NCI-H1048 (cell line): Measurements from ENCODE around the gene TSC2.

Experiments
- DNase-seq: peaks from one replicate; lab custom pipeline; 2025; lab: John Stamatoyannopoulos, UW

Gene TSC2

GRCh38 chr16:2043667-2044451 is 3.9 kb upstream of the TSC2 start:
- no peak for DNase-seq

DNA sequence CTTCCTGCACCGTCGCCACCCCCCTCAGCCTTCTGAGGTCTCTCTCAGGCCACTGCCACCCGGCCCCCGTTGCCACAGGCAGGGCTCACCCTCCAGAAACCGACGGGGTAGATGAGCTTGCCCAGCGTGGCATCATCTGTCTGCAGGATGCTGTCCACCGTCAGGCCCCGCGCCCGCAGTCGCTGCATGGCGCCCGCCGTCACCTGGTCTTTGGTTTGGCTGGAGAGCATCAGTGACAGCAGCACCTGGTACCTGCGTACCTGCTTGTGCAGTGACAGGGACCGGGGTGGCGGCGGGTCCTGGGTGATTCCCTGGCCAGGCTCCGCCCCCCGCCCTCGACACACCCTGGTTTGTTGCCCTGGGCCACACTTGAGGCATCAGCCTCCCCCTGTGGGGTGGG is 3.2 kb upstream of the TSC2 start:
- DNase-seq, result no peak

DNA sequence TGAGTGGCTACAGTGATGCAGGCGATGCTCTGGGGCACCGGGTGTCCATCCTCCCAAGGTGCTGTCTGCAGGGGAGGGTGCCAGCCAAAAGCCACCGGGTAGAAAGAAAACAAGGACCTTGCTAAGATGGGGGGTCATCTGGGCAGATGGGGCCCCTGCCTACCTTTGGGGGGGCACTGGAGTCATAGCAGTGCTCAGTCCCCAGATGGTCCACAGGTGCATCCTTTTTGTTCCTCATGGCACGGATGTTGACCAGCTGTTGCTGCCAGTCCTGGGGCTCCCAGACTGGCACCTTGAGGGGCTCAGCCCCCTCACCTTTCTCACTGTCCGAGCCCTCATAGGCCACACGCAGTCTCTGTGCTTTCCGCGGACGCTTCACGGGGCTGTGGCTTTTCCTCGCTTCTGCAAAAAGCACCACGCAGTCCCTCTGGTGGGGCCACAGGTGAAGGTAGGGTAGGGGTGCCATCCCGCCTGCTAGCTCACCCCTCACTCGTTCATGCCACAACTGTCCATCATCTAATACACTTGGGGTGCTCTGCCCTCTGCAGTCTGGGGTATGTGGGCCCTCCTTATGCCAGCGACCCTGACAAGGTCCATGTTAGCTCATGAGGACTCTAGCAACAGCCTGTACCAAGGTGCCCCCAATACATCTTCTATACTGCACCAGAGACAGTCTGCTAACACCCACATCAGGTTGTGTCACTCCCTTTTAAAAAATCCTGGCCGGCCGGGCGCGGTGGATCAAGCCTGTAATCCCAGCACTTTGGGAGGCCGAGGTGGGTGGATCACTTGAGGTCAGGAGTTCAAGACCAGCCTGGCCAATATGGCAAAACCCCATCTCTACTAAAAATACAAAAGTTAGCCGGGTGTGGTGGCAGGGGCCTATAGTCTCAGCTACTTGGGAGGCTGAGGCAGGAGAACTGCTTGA is 1.6 kb upstream of the TSC2 start:
- DNase-seq, result no peak

DNA sequence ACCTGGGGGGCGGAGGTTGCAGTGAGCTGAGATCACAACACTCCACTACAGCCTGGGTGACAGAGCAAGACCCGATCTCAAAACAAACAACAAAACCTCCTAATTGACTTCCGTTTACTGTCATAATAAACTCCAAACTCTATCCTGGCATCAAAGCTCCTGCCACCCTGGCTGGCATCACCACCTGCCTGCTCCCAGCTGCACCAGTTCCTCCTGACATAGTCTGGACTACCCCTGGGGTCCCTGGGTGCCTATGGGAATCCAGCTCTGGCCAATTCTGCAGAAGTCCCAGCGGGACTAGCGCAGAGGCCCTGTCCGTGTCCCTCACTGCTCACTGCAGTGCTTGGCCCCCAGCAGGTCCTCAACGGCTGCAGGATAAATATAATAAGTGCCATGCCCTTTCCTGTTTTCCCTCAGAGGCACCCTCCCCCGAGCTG is 874 bp upstream of the TSC2 start:
- no peak for DNase-seq

DNA sequence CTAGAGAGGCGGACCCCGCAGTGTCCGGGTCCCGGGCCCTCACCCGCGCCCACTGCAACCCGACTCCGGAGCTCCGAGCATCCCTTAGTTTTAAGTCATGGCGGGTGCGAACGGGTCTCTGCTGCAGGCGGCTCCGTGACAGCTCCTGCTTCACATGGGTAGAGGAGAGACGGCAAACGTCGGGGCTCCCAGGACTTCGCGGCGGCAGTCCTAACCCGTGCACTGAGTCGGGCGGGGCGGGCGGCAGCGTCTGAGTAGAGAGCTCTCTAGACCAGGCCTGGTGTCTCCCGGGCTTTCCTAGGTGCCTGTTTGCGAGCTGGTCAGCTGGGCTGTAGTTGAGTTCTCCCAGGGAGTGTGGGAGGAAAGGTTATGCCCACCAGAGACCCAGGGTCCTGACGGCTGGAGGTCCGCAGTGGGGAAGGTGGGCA is 345 bp downstream of the TSC2 start:
- DNase-seq, result no peak

DNA sequence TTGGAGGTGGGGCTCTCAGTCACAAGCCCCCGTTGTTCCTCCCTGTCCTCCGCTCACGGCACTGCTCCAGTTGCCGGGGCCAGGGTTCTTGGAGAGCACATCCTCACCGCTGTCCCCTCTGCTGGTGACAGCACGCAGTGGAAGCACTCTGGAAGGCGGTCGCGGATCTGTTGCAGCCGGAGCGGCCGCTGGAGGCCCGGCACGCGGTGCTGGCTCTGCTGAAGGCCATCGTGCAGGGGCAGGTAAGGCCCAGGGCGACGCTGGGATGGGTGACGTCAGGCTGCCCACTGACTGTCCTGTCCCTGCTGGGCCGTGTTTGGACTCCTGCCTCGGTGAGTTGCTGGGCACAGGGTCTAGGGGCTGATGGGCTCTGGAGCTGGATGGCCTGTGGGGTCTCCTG is 5.4 kb downstream of the TSC2 start:
- DNase-seq, result no peak

DNA sequence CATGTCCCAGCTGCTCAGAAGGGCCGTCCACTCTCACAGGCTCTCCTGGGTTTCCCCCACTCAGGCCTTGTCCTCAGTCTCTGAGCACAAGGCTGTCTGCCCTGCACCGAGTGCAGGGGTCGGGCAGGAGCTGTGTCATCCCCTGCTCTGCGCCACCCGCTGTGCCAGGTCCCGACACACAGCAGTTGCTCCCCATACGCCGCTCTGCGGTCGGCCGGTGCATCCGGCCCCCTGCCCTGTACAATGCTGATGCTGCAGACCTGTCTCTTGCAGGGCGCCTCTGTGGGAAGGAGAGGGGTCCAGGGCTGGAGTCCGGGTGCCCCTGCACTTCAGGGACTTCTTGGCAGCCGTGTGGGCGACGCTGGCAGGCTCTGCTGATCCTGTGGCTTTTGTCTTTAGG is 6.1 kb downstream of the TSC2 start:
- no peak for DNase-seq

DNA sequence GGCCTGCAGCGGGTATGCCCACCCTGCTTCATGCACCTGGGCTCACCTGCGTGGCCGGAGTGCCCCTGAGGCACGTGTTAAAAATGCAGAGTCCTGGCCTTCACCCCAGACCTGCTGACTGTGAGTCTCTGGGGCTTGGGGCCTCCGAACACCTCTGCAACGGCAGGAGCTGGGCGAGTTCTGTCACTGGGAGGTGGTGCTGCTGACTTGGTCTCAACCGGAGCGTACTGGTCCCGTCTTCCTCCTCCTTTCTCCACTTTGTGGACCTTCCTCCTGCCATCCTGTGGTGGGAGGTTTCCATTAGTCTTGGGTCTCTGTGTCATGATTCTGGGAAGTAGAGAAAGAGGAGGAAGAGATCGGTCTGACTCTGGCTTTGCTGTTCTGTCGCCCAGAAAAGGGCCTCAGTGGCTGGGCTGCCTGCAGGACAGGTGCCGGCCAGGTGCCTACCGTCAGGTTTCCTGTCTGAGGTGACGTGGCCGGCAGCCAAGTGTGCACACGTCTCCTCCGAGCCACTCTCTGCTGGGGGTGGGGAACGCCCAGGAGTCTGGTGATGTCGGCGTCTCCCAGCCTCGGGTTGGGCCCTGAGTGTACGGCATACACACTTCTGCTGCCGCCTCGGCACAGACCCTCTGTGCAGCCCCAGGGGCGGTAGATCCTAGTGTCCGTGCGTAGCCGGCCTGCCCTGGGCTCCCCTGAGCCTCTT is 6.9 kb downstream of the TSC2 start:
- no peak for DNase-seq

DNA sequence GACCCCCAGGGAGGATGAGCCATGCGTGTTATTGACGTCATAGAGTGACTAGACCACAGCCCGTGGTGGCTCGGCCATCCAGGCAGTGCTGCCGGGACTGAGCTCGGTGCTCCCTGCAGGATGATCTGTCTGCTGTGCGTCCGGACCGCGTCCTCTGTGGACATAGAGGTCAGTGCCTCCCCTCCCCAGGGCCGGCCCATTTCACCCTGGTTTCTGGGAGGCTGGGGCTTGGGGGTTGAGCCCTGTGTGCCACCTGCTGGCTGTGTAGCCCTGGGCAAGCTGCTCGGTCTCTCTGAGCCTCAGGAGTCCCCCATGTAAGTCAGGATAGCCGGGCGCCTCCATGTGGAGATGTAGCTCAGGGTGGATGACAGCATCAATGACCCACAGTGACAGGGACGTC is 8.3 kb downstream of the TSC2 start:
- DNase-seq, result no peak

GRCh38 chr16:2056681-2057407 is 9.1 kb downstream of the TSC2 start:
- DNase-seq, result no peak

DNA sequence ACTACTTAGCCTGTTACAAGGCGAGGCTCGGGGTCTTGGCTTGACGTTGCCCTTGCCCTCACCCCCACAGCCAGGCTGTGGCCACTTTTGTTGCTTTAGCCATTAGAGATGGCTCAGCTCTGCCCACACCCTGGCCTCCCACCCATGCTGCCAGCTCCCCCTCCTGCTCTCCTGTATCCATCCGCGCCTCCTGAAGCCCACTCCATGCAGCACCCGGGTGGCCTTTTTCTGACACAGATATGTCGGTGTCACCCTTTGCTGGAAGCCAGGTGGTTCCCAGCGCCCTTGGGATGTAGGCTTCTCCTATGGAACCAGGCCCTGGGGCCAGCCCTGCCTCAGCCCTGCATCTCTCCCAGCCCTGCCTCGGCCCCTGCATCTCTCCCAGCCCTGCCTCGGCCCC is 9.7 kb downstream of the TSC2 start:
- DNase-seq, result no peak

DNA sequence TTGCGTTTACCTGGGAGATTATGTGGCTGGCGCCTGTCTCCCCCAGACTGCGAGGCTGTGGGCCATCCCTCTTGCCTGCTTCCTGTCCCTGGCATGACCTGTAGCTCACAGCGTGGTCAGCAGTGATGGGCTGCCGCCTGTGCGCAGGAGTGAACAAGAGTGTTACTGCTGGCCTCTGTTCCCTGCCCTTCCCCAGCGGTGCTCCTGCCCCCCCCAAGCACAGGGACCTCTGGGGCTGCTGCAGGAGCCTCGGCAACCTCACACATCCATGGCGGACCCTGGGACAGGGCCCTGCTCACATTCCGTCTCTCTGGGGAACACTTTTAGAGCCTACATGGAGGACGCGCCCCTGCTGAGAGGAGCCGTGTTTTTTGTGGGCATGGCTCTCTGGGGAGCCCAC is 10.6 kb downstream of the TSC2 start:
- no peak for DNase-seq

DNA sequence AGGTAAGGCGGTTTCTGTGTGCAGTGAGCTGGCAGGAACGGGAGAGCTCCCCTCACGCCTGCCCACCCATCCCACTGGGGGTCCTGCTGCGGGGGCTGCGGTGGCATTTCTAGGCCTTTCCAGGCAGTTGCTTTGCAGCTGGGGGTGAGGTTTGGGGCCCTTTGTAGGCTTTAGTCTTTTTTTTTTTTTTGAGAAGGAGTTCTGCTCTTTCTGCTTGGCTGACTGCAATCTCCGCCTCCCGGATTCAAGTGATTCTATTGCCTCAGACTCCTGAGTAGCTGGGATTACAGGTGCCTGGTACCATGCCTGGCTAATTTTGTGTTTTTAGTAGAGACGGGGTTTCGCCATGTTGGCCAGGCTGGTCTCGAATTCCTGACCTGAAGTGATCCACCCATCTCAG is 11.1 kb downstream of the TSC2 start:
- no peak for DNase-seq

- DNase-seq, result no peak
These were observed 12.6 kb downstream of the TSC2 start for GRCh38 chr16:2060346-2060745.

GRCh38 chr16:2061023-2061422 is 13.2 kb downstream of the TSC2 start:
- no peak for DNase-seq

- DNase-seq, result no peak
These were observed 13.7 kb downstream of the TSC2 start for GRCh38 chr16:2061526-2061925.

GRCh38 chr16:2062801-2063200 is 15.0 kb downstream of the TSC2 start:
- DNase-seq, result no peak

DNA sequence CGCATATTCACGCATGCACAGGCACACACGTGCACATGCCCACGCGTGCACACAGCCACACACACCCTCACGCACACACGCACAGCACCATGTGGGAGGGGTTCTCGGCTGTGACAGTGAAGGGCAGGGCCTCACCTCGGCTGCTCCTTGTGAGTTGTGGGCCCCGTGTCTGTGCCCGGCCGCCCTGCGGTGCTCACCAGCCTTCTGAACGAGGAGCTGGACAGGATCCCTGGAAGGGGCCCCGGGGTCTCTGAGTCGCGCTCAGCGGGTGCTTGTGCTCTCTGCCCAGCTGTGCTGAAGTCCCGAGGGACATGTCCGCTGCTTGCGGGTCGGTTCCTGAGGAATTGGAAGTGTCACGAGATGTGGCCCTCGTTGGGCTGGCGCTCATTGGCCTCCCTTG is 16.1 kb downstream of the TSC2 start:
- DNase-seq, result no peak

DNA sequence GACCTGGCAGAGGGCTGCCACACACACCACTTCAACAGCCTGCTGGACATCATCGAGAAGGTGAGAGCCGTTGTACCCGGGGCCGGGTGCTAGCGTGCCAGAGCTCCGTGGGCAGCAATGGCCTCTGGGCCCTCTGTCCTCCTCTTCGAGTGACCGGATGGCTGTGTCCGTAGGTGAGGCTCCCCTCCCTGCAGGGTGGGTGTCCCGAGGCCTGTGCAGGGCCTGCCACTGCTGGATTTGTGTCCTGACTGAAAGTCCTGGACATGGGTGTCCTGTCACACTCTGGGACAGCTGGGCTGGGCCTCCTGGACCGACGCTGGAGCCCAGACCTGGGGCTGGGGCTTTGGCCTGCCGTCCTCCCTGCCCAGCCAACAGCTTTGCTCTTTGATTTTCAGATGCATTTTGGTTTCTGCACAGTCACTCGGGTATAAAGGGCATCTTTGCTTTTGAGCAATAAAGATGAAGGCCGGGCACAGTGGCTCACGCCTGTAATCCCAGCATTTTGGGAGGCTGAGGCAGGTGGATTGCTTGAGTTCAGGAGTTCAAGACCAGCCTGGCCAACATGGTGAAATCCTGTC is 16.7 kb downstream of the TSC2 start:
- DNase-seq, result no peak

DNA sequence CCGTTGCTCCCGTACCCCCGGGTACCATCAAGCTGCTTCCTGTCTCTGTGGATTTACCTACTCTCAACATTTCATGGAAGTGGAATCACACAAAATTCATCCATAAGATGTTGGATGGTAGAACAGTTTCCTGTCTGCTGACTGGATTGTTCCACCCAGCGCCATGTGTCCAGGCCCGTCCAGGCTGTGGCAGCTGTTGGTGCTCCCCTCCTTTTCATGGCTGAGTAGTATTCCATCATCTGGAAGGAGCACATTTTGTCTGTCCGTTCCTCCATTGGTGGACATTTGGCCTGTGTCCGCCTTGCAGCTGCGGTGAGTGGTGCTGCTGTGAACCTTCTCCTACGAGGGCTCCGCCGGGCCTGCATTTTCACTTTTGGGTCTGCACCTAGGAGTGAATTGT is 18.4 kb downstream of the TSC2 start:
- DNase-seq, result no peak
